GM21717 (cell line): ENCODE data around the gene SNCA.

Experiments used
- ATAC-seq: cut with Tn5 transposase; IDR thresholded peaks from one replicate; pipeline ENCODE4 v1.9.1; 2021; ENCODE audit warnings: mild to moderate bottlenecking, moderate library complexity; ENCODE audit not compliant: unreplicated experiment

The SNCA gene

GRCh38 chr4:89820010-89820409 lies 17.0 kb downstream of the SNCA start:
- ATAC-seq = no peak

DNA sequence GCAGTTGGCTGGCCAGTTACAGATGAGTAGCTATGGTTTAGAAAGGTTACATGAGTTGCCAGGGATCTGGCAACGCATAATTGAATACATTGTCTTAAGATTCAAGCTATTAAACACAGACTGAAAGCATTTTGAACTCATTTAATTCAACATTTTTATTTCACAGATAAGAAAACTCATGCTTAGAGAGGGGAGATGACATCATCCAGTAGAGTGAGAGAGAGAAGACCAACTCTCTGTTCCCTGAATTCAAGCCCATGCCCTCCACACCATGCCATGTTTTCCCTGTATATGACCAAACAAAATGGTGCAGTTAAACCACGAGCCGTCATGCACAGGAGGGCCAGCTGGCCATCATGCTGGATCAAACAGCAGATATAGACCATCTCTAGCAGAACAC lies 22.6 kb downstream of the SNCA start:
- ATAC-seq = no peak

- ATAC-seq = no peak
These were observed 23.8 kb downstream of the SNCA start for GRCh38 chr4:89813197-89813596.

GRCh38 chr4:89807441-89808140 lies 29.4 kb downstream of the SNCA start:
- no peak for ATAC-seq

DNA sequence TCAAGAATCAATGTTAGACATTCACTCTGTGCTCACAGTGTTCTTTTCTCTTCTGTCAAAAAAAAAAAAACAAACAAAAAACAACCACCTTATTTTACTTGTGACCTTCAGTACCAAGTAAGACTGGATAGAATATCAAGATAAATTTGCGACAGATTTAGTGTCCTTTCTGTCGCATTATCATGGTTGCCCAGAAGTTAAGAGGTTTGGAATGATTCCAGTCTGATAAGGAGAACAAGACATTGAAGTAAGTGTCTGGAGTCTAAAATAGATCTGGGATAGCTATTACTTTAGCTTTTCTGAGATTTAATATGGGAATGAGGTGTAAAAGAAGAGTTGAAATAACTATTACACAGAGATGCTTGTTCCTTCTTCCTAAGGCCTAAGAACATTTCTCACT lies 31.7 kb downstream of the SNCA start:
- ATAC-seq = no peak

DNA sequence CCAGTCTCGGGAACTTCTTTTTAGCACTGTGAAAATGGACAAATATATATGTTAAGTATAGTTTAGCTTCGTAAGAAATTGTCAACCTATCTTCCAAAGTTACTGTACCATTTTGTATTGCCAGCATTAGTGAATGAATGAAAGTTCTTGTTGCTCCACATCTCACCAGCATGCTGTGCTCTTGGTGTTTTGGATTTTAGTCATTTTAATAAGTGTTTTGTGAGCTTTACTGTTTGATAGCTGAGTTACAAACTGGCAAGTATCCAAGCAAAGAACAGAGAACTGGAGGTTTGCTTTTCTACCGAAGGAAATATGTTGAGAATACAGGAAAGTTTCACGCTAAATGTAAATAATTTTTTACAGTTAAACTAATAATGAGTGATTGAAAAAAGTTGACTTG lies 33.0 kb downstream of the SNCA start:
- no peak for ATAC-seq

DNA sequence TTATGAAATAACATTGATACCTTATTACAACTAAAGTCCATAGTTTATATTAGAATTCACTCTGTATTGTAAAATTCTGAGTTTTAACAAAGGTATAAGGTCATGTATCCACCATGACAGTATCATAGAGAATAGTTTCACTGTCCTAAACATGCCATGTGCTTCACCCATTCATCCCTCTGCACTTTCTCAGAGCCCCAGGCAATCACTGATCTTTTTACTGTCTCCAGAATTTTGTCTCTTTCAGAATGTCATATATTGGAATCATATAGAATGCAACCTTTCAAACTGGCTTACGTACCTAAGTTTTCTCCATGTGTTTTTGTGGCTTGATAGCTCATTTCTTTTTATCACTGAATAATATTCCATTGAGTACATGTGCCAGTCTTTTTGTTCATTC lies 33.9 kb downstream of the SNCA start:
- ATAC-seq = no peak

DNA sequence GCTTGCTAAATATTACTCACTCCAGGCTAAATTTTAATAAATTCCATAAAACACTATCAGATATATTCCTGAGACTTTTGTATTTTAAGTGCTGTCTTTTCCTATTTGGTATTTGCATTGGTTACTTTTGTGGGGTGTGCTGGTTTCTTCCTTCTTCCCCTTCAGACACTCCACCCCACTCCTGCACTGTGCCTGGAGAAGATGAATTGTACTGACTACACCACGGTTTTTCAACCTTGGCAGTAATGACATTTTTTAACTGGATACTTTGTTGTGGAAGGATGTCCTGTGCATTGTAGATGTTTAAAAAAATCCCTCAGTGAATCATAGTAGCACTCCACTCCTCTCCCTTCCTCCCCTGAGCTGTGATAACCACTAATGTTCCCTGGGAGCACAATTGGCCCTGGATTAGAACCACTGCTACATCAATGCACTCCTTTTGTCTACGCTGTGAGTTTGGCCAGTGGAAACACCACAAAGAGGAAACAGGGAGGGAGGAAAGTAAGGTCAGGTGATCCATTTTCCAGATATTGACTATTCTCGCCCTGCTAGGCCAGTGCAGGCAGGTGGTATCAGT lies 36.3 kb downstream of the SNCA start:
- ATAC-seq = no peak

- ATAC-seq = no peak
These were observed 36.9 kb downstream of the SNCA start for GRCh38 chr4:89800012-89800516.

DNA sequence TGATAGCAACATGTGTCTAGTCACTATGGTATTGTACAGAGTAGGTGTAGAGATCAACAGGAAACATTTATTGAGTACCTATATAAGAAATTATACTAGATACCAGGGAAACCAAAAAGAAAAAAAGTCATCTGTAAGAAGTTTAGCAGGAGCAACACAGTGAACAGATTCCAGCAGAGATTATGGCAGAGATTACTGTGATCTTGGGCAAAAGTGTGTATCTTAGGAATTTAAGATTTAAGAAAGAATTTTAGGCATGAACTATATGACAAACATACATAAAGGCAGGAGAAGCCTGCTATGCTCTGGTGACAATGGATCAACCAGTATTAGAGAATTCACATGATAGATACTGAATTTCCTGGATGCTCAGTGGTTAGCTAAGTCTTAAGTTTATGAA lies 37.9 kb downstream of the SNCA start:
- no peak for ATAC-seq

GRCh38 chr4:89797117-89797516 lies 39.8 kb downstream of the SNCA start:
- ATAC-seq = no peak

DNA sequence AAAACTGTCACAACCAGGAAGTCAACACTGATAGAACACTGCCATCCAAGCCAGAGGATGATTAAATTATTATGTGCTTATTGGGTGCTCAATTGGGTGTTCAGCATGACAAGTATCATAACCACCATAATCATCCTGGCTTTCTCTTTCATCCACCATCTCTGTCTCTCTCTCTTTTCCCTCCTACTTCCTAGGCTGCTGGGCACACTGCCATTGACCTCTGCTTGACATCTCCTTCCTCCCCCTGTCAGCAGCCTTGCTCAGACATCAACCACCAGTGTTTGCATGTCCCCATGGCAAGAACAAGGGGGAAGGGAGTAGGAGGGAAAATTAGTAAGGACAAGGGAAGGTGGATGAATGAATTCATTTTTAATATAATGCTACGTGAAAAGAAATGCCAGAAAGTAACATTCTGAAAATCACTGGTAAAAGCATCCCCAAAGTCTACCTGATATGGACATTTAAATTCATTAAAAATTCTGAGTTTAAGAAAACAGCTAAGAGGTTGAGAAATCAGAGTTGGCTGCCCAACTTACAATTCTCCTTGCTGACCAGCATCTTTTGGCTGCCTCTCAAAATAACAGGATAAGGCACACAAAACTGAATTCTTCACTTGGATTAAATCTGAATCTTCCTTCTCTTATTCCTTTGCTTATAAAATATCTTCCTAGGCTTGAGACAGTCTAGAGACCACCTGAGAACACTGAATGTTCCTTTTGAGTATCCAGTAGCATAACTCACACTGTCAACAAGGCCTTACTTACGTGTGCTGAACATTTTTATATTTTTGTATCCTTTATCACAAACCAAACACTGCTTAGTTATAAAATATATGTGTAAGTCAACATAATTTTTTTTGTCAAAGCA lies 48.5 kb downstream of the SNCA start:
- no peak for ATAC-seq

DNA sequence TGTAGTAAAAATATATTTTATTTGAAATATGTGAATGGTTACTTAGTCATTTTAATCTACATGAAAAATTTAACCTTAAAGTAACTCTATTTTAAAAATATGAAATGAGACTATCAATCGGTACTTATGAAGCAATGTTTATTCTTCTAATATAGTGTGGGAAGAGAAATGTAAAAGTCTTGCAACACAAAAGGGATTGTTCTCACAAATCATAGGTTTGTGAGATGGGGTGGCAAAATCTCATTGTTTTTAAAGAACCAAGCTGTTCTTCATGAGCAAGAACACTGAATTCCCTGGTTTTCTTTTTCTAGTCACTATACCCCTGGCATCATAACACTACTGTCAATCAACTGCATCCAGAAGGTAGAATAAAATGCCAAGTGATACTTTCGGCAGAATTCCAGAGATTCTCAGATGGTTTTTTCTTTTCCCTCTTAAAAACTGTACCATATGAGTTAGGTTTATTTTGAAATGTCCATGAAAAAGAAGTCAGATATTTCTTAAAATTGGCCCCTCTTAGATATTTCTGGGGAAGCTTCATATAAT lies 52.2 kb downstream of the SNCA start:
- no peak for ATAC-seq

DNA sequence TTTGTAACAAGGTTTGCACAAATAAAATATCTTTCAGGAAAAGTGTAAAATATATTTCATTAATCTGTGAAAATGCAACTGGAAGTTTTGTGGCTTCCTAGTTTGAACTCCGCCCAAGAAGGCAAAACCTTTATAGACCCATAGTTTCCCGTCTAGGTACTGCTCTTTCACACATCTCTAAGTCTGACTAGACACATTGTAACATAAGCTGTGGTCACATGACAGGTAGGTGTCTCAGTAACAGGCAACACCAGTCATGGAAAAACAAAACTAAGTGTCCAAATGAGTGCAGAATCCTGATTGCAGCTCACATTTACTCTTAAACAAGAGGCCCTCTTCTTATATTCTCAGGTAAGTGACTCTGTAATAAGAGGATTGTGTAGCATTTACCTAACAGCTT lies 55.6 kb downstream of the SNCA start:
- no peak for ATAC-seq

DNA sequence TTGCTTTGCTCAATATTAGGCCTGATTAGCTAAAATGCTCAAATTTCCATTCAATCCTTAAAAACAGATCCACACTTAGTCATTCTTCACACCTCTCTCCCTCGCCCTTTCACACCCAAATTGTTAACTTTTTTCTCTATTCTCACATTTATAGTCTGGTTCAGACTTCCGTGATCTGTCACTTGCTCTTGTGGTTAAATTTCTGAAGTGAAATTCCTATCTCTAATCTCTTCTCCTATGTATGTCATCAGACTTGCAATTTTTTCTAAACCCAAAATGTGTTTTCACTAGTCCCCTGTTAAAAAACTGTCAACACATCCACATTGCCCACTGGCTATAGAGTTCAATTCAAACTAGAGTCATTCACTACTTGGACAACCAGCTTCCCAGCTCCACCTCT lies 63.2 kb downstream of the SNCA start:
- ATAC-seq = no peak

DNA sequence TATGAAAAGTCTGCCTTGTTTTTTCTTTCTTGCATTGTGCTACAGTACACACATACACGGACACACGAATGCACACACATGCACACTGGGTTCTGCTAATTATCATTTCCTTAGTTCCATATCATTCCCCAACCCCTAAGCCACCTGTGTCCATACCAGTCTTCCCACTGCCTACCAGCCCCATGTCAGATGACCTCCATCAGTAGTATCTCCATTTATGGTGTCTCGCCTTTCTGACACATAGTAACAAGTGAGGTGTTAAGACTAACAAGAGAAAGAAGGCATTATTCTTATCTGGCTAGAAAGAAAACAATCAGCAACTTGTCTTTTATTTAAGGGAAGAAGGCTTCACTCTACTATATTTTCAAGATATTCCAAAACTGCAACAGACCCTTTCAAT lies 67.1 kb downstream of the SNCA start:
- no peak for ATAC-seq

GRCh38 chr4:89767924-89768323 lies 69.0 kb downstream of the SNCA start:
- ATAC-seq = no peak

DNA sequence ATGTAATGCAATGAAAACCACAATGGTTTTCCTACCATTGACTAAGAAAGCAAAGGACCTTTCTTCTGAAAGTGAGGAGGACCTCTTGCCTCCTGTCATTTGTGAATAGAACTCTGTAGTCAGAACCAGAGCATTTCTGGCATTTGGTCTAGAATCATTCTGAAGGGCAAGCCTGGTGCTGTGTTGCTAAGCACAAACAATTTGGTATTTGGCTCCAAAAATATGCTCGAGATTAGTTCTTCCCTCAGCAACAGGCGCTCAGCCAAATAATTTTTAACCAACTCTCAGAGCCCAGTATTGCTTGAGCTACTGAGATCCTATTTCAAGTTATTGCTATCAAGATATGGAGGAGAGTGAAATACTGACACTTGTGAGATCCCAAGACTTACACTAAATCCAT lies 71.0 kb downstream of the SNCA start:
- ATAC-seq = no peak

DNA sequence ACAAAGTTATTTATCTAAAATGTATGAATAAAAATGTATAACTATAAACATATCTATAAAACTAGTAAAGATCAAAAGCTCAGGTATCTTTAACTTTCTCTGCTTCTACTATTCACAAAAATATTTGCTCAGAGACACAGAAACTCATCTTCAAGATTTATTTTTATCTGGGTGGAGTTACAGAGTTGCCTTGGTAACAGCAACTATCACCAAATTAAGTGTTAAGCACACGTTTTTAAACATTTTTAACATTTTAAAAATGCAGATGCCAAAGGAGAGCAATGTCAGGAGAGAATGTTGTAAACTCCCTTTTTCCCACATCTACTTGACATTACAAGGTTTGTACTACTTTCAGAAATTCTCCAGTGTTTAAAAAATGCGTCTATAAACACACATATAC lies 71.4 kb downstream of the SNCA start:
- no peak for ATAC-seq

GRCh38 chr4:89762311-89762710 lies 74.7 kb downstream of the SNCA start:
- ATAC-seq = no peak

DNA sequence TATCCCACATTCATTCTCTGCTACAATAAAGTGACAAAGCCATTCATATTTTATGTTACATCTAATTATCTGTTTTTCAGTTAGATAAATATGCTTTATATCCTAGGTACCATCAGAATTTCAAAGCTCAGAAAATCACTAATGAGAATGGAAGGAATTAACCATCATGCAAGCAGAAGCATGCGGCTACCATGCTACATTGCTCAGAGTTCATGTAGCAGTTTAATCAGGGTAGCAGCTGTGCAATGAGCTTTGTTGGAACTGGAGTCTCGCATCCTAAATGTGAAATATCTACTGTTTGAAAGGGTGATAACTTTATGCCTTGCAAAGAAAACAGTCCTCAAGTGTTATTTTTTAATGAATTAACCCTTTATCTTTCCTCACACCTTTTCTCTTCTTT lies 77.5 kb downstream of the SNCA start:
- no peak for ATAC-seq
